ENCODE results near the gene MOB3A. TPM values are rescaled to one million over a fixed set of nuclear protein-coding genes. Genes with fewer than 3 reads are reported as not detected.

MOB3A gene
- total RNA-seq, 2 experiments from 2014 or later = 96.4 to 97.3 TPM

- no peak for DNase-seq
- Mint-ChIP-seq H3K9me3 (no peaks in the 10 kb centered on the region), H3K4me1 (ENCODE audit: low read depth) (peaks cover 9% of the 10 kb centered on the region), H3K27me3 (no peaks in the 10 kb centered on the region), H3K4me3 (no peak overlapping the region), H3K27ac (no peak overlapping the region), H3K36me3 (ENCODE audit: low read depth) (no peaks in the 10 kb centered on the region)
- H3K4me1 ChIP-seq (ENCODE audit: insufficient read depth, low read length) = peaks cover 5% of the 10 kb centered on the region
- ChIA-PET CTCF (no interaction called here), POLR2A (no interaction called here)
- H3K27me3 ChIP-seq (ENCODE audit: control insufficient read depth in 1 of 2, insufficient read depth in 2 of 2, low read length in 2 of 2) = no peaks in the 10 kb centered on the region
- TF ChIP-seq CTCF (IDR thresholded peaks at IDR 0.05) = no peak
- no peak overlapping the region for H3K4me3 ChIP-seq (ENCODE audit: low read length)
- no peak overlapping the region for H3K27ac ChIP-seq (ENCODE audit: low read depth in 1 of 2, low read length in 2 of 2)
- no peak for ATAC-seq (ENCODE audit: poor library complexity)
- intact Hi-C loops (cut with DNase I, micrococcal nuclease) = no loop called here
- peaks cover 0 to 5% of the 10 kb centered on the region in 2 experiments for H3K9me3 ChIP-seq (ENCODE audit: control insufficient read depth in 1 of 2, insufficient read depth in 1 of 2, low read length in 2 of 2)
- H3K36me3 ChIP-seq (ENCODE audit: insufficient read depth, low read length) = no peaks in the 10 kb centered on the region
Measured at GRCh38 chr19:2026770-2027169, 69.4 kb downstream of the MOB3A start.

GRCh38 chr19:2022289-2022688, 73.8 kb downstream of the MOB3A start:
- CTCF ChIA-PET = no interaction called here
- intact Hi-C loops (cut with DNase I, micrococcal nuclease) = no loop called here

GRCh38 chr19:2021453-2022140, 74.5 kb downstream of the MOB3A start:
- intact Hi-C loops (cut with DNase I, micrococcal nuclease) = no loop called here
- Histone ChIP-seq H3K36me3 (ENCODE audit: insufficient read depth, low read length) (no peaks in the 10 kb centered on the region), H3K4me3 (ENCODE audit: low read length) (no peak overlapping the region), H3K27ac (ENCODE audit: low read depth in 1 of 2, low read length in 2 of 2) (no peak overlapping the region), H3K9me3 (ENCODE audit: control insufficient read depth in 1 of 2, insufficient read depth in 1 of 2, low read length in 2 of 2) (peaks cover 0 to 5% of the 10 kb centered on the region in 2 experiments), H3K4me1 (ENCODE audit: insufficient read depth, low read length) (peaks cover 8% of the 10 kb centered on the region), H3K27me3 (ENCODE audit: control insufficient read depth in 1 of 2, insufficient read depth in 2 of 2, low read length in 2 of 2) (no peaks in the 10 kb centered on the region)
- DNase-seq (no peak), ATAC-seq (ENCODE audit: poor library complexity) (no peak)
- Mint-ChIP-seq H3K9me3 (no peaks in the 10 kb centered on the region), H3K27ac (no peak overlapping the region), H3K4me1 (ENCODE audit: low read depth) (peaks cover 7% of the 10 kb centered on the region), H3K4me3 (no peak overlapping the region), H3K36me3 (ENCODE audit: low read depth) (no peaks in the 10 kb centered on the region), H3K27me3 (no peaks in the 10 kb centered on the region)
- no peak for TF ChIP-seq CTCF (IDR thresholded peaks at IDR 0.05)
- POLR2A ChIA-PET = no interaction called here
- CTCF ChIA-PET = no interaction called here

More at GRCh38 chr19:2022289-2022688, 73.8 kb downstream of the MOB3A start:
- Mint-ChIP-seq H3K9me3 (no peaks in the 10 kb centered on the region), H3K27ac (no peak overlapping the region), H3K4me3 (no peak overlapping the region), H3K4me1 (ENCODE audit: low read depth) (peaks cover 8% of the 10 kb centered on the region), H3K27me3 (no peaks in the 10 kb centered on the region), H3K36me3 (ENCODE audit: low read depth) (no peaks in the 10 kb centered on the region)
- no peak overlapping the region for H3K27ac ChIP-seq (ENCODE audit: low read depth in 1 of 2, low read length in 2 of 2)
- POLR2A ChIA-PET = no interaction called here
- H3K4me1 ChIP-seq (ENCODE audit: insufficient read depth, low read length) = peaks cover 8% of the 10 kb centered on the region
- no peaks in the 10 kb centered on the region for H3K36me3 ChIP-seq (ENCODE audit: insufficient read depth, low read length)
- DNase-seq (no peak), ATAC-seq (ENCODE audit: poor library complexity) (no peak)
- H3K9me3 ChIP-seq (ENCODE audit: control insufficient read depth in 1 of 2, insufficient read depth in 1 of 2, low read length in 2 of 2) = peaks cover 0 to 5% of the 10 kb centered on the region in 2 experiments
- TF ChIP-seq CTCF (IDR thresholded peaks at IDR 0.05) = no peak
- no peak overlapping the region for H3K4me3 ChIP-seq (ENCODE audit: low read length)
- H3K27me3 ChIP-seq (ENCODE audit: control insufficient read depth in 1 of 2, insufficient read depth in 2 of 2, low read length in 2 of 2) = no peaks in the 10 kb centered on the region

Other genes starting within 250 kb of the MOB3A start
- gene REXO1, start 247.8 kb downstream of the MOB3A start, total RNA-seq = 100 to 1,000 TPM; 106 to 114 TPM
- gene KLF16, start 232.7 kb downstream of the MOB3A start, total RNA-seq = 10 to 100 TPM; 83.8 to 89.2 TPM
- gene ABHD17A, start 210.8 kb downstream of the MOB3A start, total RNA-seq = 100 to 1,000 TPM; 156 to 172 TPM
- 1 to 10 TPM; 7.9 to 8.2 TPM for gene ADAT3, start 190.9 kb downstream of the MOB3A start, total RNA-seq
- gene SCAMP4, start 190.9 kb downstream of the MOB3A start, total RNA-seq = 10 to 100 TPM; 12.7 to 15.4 TPM
- gene CSNK1G2, start 155.2 kb downstream of the MOB3A start, total RNA-seq = 100 to 1,000 TPM; 122 to 127 TPM
- gene BTBD2, start 80.6 kb downstream of the MOB3A start, total RNA-seq = 10 to 100 TPM; 44.4 to 44.9 TPM
- 100 to 1,000 TPM; 325 to 347 TPM for gene MKNK2, start 45.1 kb downstream of the MOB3A start, total RNA-seq
- 10 to 100 TPM; 17.4 to 17.9 TPM for gene IZUMO4, start 589 bp upstream of the MOB3A start, total RNA-seq
- gene AP3D1, start 55.2 kb upstream of the MOB3A start, total RNA-seq = 10 to 100 TPM; 41.8 to 41.9 TPM
- gene DOT1L, start 67.6 kb upstream of the MOB3A start, total RNA-seq = 10 to 100 TPM; 20.9 to 24.8 TPM
- 10 to 100 TPM; 21.4 to 23.2 TPM for gene PLEKHJ1, start 140.0 kb upstream of the MOB3A start, total RNA-seq
- 100 to 1,000 TPM; 186 to 194 TPM for gene SF3A2, start 140.5 kb upstream of the MOB3A start, total RNA-seq
- gene AMH, start 153.0 kb upstream of the MOB3A start, total RNA-seq = 1 to 10 TPM; 3.3 to 3.5 TPM
- gene JSRP1, start 160.1 kb upstream of the MOB3A start, total RNA-seq = under 1 TPM; 0.56 to 0.58 TPM
- not detected for gene PEAK3, start 185.8 kb upstream of the MOB3A start, total RNA-seq
- under 1 TPM; 0.33 to 0.39 TPM for gene LINGO3, start 211.8 kb upstream of the MOB3A start, total RNA-seq
- gene LSM7, start 232.3 kb upstream of the MOB3A start, total RNA-seq = 10 to 100 TPM; 73.6 to 80.1 TPM
- gene SPPL2B, start 232.4 kb upstream of the MOB3A start, total RNA-seq = 100 to 1,000 TPM; 106 to 111 TPM